HepG2 (cell line): ENCODE data around the gene SMOC1. TPM values are rescaled to one million over a fixed set of nuclear protein-coding genes. Genes with fewer than 3 reads are reported as not detected.

Experiments
- CENPBD1 ChIP-seq: sonication (generic); formaldehyde crosslinking; IDR thresholded peaks from 2 replicates; pipeline ENCODE4 v1.8.0; 2022; ENCODE audit warnings: missing genetic modification reagents, low read depth, mild to moderate bottlenecking, borderline replicate concordance
- CERS6 ChIP-seq: sonication (generic); formaldehyde crosslinking; IDR thresholded peaks from 2 replicates; pipeline ENCODE4 v1.5.0; 2020; ENCODE audit warnings: missing genetic modification reagents
- CSRNP2 ChIP-seq: sonication (generic); formaldehyde crosslinking; conservative IDR thresholded peaks from 2 replicates; pipeline ENCODE4 v1.8.0; 2022; ENCODE audit warnings: low read depth, missing genetic modification reagents
- GATAD1 ChIP-seq: IDR thresholded peaks from 2 replicates; pipeline ENCODE4 v1.6.1; 2016; ENCODE audit warnings: missing genetic modification reagents, missing compliant biosample characterization
- GRHL1 ChIP-seq: sonication (generic); formaldehyde crosslinking; conservative IDR thresholded peaks from 2 replicates; pipeline ENCODE4 v1.8.0; 2022; ENCODE audit warnings: missing genetic modification reagents
- HMG20A ChIP-seq: IDR thresholded peaks from 2 replicates; pipeline ENCODE4 v1.6.1; 2016; ENCODE audit warnings: borderline replicate concordance
- IKZF5 ChIP-seq: IDR thresholded peaks from 2 replicates; pipeline ENCODE4 v1.6.1; 2018; ENCODE audit warnings: missing genetic modification reagents, mild to moderate bottlenecking, missing compliant biosample characterization
- PRDM4 ChIP-seq: sonication (generic); formaldehyde crosslinking; IDR thresholded peaks from 2 replicates; pipeline ENCODE4 v1.9.0; 2021; ENCODE audit warnings: missing genetic modification reagents, borderline replicate concordance
- SAP130 ChIP-seq: IDR thresholded peaks from 2 replicates; pipeline ENCODE4 v1.6.1; 2016; ENCODE audit warnings: low read depth
- THRA ChIP-seq: sonication (generic); formaldehyde crosslinking; IDR thresholded peaks from 2 replicates; pipeline ENCODE4 v1.4.0; 2020; ENCODE audit warnings: missing genetic modification reagents, borderline replicate concordance
- ZNF329 ChIP-seq: sonication (generic); formaldehyde crosslinking; IDR thresholded peaks from 2 replicates; pipeline ENCODE4 v1.9.0; 2021; ENCODE audit warnings: low read depth, mild to moderate bottlenecking, missing genetic modification reagents
- ZNF446 ChIP-seq: sonication (generic); formaldehyde crosslinking; IDR thresholded peaks from 2 replicates; pipeline ENCODE4 v1.5.0; 2020; ENCODE audit warnings: mild to moderate bottlenecking, missing genetic modification reagents
- ZNF550 ChIP-seq: sonication (generic); formaldehyde crosslinking; IDR thresholded peaks from 2 replicates; pipeline ENCODE4 v1.4.0; 2020; ENCODE audit warnings: mild to moderate bottlenecking, missing genetic modification reagents, borderline replicate concordance
- ZNF574 ChIP-seq: sonication (generic); formaldehyde crosslinking; IDR thresholded peaks from 2 replicates; pipeline ENCODE4 v1.4.0; 2020; ENCODE audit warnings: missing genetic modification reagents
- ZNF713 ChIP-seq: sonication (generic); formaldehyde crosslinking; IDR thresholded peaks from 2 replicates; pipeline ENCODE4 v1.4.0; 2020; ENCODE audit warnings: mild to moderate bottlenecking, missing genetic modification reagents
- ZNF747 ChIP-seq: sonication (generic); formaldehyde crosslinking; IDR thresholded peaks from 2 replicates; pipeline ENCODE4 v1.8.1; 2023; ENCODE audit warnings: missing genetic modification reagents, mild to moderate bottlenecking, borderline replicate concordance
- polyA plus RNA-seq, 8 experiments: library from polyadenylated mRNA; depleted of rRNA in 3 of 8; stranded (reverse) in 7 of 8; unstranded in 1 of 8; fragments of >200 nt; fragmentation: Illumina TruSeq in 4 of 8; extraction: Trizol in 4 of 8; gene quantifications; 2 replicates each; pipeline versions ENCODE4 v1.2.1 to v1.2.3, GENCODE V29; 2011 to 2016; ENCODE audit warnings: low read depth in 4 of 8, missing spikeins in 1 of 8, mixed read lengths in 1 of 8; ENCODE audit not compliant: insufficient read depth in 1 of 8
- total RNA-seq, 5 experiments: library from RNA; depleted of rRNA; stranded (reverse); fragments of >200 nt; fragmentation: Illumina TruSeq; extraction: Trizol; gene quantifications; 2 replicates each; pipeline ENCODE4 v1.2.3, GENCODE V29; 2016; ENCODE audit warnings: low read depth in 1 of 5

SMOC1 gene
- total and polyA plus RNA-seq, 2 of the 13 experiments (the other 11 are each of a cell fraction or from before 2014, with no cell fraction given), result 17.8 to 35.6 TPM

- TF ChIP-seq ZNF713 (no peak), CENPBD1 (CRISPR knock-in tag) (no peak), HMG20A (CRISPR knock-in tag) (peak; percentile 34; the same call in 1 of the 2 replicates), IKZF5 (CRISPR knock-in tag) (peak; percentile 32; the same call in 1 of the 2 replicates), SAP130 (CRISPR knock-in tag) (peak; percentile 81), GRHL1 (CRISPR knock-in tag) (no peak), CSRNP2 (CRISPR knock-in tag) (no peak), PRDM4 (no peak), ZNF550 (CRISPR knock-in tag) (no peak), GATAD1 (CRISPR knock-in tag) (no peak), ZNF747 (CRISPR knock-in tag) (0 out of 2 replicates have a peak, but pooled peaks have one; percentile 47), ZNF329 (CRISPR knock-in tag) (no peak), CERS6 (CRISPR knock-in tag) (no peak), THRA (CRISPR knock-in tag) (no peak), ZNF446 (CRISPR knock-in tag) (no peak), ZNF574 (CRISPR knock-in tag) (peak; percentile 49)
Measured at GRCh38 chr14:69845787-69846186, 33.4 kb upstream of the SMOC1 start (continued).
